Ovary (tissue), 3 donors: ENCODE results near the gene SLC27A2.

ENCODE experiments used
- CTCF ChIP-seq, 3 donors: fragments of 450-650 bp in 2 of 3; fragments of 200-600 bp in 1 of 3; IDR thresholded peaks; one replicate each; pipeline versions ENCODE4 v1.5.1 to v1.8.0; 2016 to 2022; ENCODE audit warnings: antibody characterized with exemption in 3 of 3, mild to moderate bottlenecking in 1 of 3
- EP300 ChIP-seq: sonication (generic); formaldehyde crosslinking; IDR thresholded peaks from one replicate; pipeline ENCODE4 v1.6.1; 2017; ENCODE audit warnings: antibody characterized with exemption
- POLR2A ChIP-seq: fragments of 450-650 bp; IDR thresholded peaks from one replicate; pipeline ENCODE4 v1.6.1; 2017; ENCODE audit warnings: antibody characterized with exemption, mild to moderate bottlenecking, moderate library complexity
- donor health status: DM: no; HTN: no; CAD: no.

GRCh38 chr15:50181201-50181968 is 611 bp upstream of the SLC27A2 start:
- no peak for TF ChIP-seq CTCF (IDR thresholded peaks at IDR 0.05)
- TF ChIP-seq EP300, result no peak
- no peak for TF ChIP-seq POLR2A
